ENCODE data around the gene BCAS3.

BCAS3 gene

DNA sequence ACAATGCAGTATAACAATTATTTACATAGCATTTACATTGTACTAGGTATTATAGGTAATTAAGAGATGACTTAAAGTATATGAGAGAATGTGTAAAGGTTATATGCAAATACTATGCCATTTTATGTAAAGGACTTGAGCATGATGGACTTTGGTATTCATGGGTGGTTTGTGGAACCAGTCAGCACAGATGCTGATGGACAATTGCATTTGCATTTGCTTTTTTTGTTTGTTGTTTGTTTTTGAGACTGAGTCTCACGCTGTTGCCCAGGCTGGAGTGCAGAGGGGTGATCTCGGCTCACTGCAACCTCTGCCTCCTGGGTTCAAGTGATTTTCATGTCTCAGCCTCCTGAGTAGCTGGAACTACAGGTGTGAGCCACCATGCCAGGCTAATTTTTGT, 36.0 kb downstream of the BCAS3 start:
- Histone ChIP-seq H3K27ac (no peak overlapping the region), H3K36me3 (peaks cover 5 to 25% (median 13%) of the 10 kb centered on the region in 3 donors), H3K4me3 (no peak overlapping the region), H3K9me3 (no peaks in the 10 kb centered on the region), H3K27me3 (no peaks in the 10 kb centered on the region), H3K4me1 (no peaks in the 10 kb centered on the region)
- DNase-seq, result no peak
- TF ChIP-seq, protein P1, sequence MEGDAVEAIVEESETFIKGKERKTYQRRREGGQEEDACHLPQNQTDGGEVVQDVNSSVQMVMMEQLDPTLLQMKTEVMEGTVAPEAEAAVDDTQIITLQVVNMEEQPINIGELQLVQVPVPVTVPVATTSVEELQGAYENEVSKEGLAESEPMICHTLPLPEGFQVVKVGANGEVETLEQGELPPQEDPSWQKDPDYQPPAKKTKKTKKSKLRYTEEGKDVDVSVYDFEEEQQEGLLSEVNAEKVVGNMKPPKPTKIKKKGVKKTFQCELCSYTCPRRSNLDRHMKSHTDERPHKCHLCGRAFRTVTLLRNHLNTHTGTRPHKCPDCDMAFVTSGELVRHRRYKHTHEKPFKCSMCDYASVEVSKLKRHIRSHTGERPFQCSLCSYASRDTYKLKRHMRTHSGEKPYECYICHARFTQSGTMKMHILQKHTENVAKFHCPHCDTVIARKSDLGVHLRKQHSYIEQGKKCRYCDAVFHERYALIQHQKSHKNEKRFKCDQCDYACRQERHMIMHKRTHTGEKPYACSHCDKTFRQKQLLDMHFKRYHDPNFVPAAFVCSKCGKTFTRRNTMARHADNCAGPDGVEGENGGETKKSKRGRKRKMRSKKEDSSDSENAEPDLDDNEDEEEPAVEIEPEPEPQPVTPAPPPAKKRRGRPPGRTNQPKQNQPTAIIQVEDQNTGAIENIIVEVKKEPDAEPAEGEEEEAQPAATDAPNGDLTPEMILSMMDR (IDR thresholded peaks at IDR 0.05), result no peak
- intact Hi-C loops (cut with DNase I; ENCODE audit: low total_unique reads), result loop anchor here (10.0 kb wide), 1 partner anchor 101 kb away; no protein-coding TSS in a partner anchor

- H3K9me3 ChIP-seq, result no peaks in the 10 kb centered on the region
- peaks cover 0 to 8% (median 2%) of the 10 kb centered on the region in 4 donors for H3K4me1 ChIP-seq
- intact Hi-C loops (cut with DNase I; ENCODE audit: low total_unique reads), result loop anchor here (10.0 kb wide), 1 partner anchor 98 kb away; no protein-coding TSS in a partner anchor
- TF ChIP-seq, protein P1 (IDR thresholded peaks at IDR 0.05), result no peak
- H3K27me3 ChIP-seq, result no peaks in the 10 kb centered on the region
- DNase-seq, result no peak
- H3K36me3 ChIP-seq, result peaks cover 0 to 5% (median 0%) of the 10 kb centered on the region in 3 donors
- no peak overlapping the region for H3K4me3 ChIP-seq
- H3K27ac ChIP-seq, result no peak overlapping the region
These were observed 39.1 kb downstream of the BCAS3 start for GRCh38 chr17:60716766-60717165.

DNA sequence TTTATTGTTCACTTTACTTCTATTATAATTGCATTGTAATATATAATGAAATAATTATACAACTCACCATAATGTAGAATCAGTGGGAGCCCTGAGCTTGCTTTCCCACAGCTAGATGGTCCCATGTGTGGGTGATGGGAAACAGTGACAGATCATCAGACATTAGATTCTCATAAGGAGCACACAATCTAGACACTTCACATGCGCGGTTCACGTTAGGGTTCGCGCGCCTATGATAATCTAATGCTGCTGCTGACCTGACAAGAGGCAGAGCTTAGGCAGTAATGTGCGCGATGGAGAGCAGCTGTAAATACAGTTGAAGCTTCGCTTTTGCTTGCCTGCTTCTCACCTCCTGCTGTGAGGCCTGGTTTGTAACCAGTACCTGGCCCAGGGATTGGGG, 40.2 kb downstream of the BCAS3 start:
- H3K27me3 ChIP-seq, result no peaks in the 10 kb centered on the region
- TF ChIP-seq, protein P1 (IDR thresholded peaks at IDR 0.05), result no peak
- H3K27ac ChIP-seq, result no peak overlapping the region
- peaks cover 0 to 8% (median 2%) of the 10 kb centered on the region in 4 donors for H3K4me1 ChIP-seq
- H3K9me3 ChIP-seq, result no peaks in the 10 kb centered on the region
- no peak overlapping the region for H3K4me3 ChIP-seq
- intact Hi-C loops (cut with DNase I; ENCODE audit: low total_unique reads), result loop anchor here (10.0 kb wide), 1 partner anchor 97 kb away; no protein-coding TSS in a partner anchor
- no peak for DNase-seq
- peaks cover 0 to 5% (median 0%) of the 10 kb centered on the region in 3 donors for H3K36me3 ChIP-seq

- Histone ChIP-seq H3K4me3 (no peak overlapping the region), H3K4me1 (peaks cover 0 to 8% (median 2%) of the 10 kb centered on the region in 4 donors), H3K27ac (no peak overlapping the region), H3K9me3 (no peaks in the 10 kb centered on the region), H3K36me3 (no peaks in the 10 kb centered on the region), H3K27me3 (no peaks in the 10 kb centered on the region)
- intact Hi-C loops (cut with DNase I; ENCODE audit: low total_unique reads), result loop anchor here (10.0 kb wide), 1 partner anchor 674 kb away; the partner anchor contains the start of gene TBX2
- no peak for DNase-seq
- TF ChIP-seq, protein P1 (IDR thresholded peaks at IDR 0.05), result peak; percentile 80 to 89
These were observed 43.3 kb downstream of the BCAS3 start for GRCh38 chr17:60720763-60721531.

DNA sequence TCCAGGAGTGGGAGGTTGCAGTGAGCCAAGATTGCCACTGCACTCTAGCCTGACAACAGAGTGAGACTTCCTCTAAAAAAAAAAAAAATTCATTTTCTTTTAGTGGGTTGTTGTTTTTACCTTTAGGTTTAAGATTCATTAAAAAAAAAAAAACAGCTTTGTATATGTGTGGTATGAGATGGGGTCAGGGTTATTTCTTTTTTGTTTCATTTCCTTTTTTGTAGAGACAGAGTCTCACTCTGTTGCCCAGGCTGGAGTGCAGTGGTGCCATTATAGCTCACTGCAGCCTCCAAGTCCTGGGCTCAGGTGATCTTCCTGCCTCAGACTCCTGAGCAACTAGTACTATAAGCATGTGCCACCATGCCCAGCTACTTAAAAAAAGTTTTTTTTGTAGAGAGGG, 47.0 kb downstream of the BCAS3 start:
- Histone ChIP-seq H3K27me3 (no peaks in the 10 kb centered on the region), H3K4me1 (peaks cover 0 to 8% (median 2%) of the 10 kb centered on the region in 4 donors), H3K9me3 (no peaks in the 10 kb centered on the region), H3K36me3 (peaks cover 0 to 7% (median 0%) of the 10 kb centered on the region in 3 donors), H3K27ac (no peak overlapping the region), H3K4me3 (no peak overlapping the region)
- intact Hi-C loops (cut with DNase I; ENCODE audit: low total_unique reads), result loop anchor here (10.0 kb wide), 1 partner anchor 670 kb away; the partner anchor contains the start of gene TBX2
- TF ChIP-seq, protein P1 (IDR thresholded peaks at IDR 0.05), result no peak
- DNase-seq, result no peak

Data from tibial artery (tissue), 4 donors.